Measurements from ENCODE around the gene MXD4. TPM values are rescaled to one million over a fixed set of nuclear protein-coding genes. Genes with fewer than 3 reads are reported as not detected.

The MXD4 gene
- total and polyA plus RNA-seq, 9 of the 15 experiments (the other 6 are each of a cell fraction or from before 2014, with no cell fraction given), result 0.06 to 13.5 (median 5.9) TPM

DNA sequence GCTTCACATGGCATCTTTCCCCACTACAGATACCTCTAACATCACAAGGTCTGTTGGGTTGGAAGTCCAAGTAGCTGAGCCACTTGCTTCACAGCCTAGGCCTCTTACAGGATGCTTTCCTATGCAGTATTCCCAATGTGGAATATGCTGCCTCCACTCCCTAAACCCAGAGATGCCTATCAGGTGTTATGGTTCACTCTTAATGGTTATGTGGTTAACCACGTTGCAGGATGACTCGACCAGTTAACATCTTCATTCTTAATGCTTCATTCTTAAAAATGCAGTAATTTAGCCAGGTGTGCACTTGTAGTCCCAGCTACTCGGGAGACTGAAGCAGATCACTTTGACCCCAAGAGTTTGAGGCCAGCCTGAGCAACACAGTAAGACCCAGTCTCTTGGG, 44.2 kb downstream of the MXD4 start:
- 5% methylated on average over 3 of the region's 3 CpGs for WGBS (ENCODE audit: insufficient coverage, low coverage, missing lambda C conversion rate)
- intact Hi-C loops (cut with micrococcal nuclease), result no loop called here

More for the DNA sequence above, 44.2 kb downstream of the MXD4 start:
- DNase-seq (ENCODE audit: extremely low read depth in 1 of 4, low spot score in 3 of 4) (no peak), FAIRE-seq (no peak), ATAC-seq (no peak)
- Histone ChIP-seq H3K4me2 (ENCODE audit: insufficient read depth, low read length) (no peak overlapping the region), H3K36me3 (ENCODE audit: control insufficient read depth, insufficient read depth, low read length) (peaks cover 1% of the 10 kb centered on the region; the same call in 1 of the 3 replicates), H2AFZ (ENCODE audit: low read depth, low read length) (no peak overlapping the region), H3K4me3 (no peak overlapping the region), H4K20me1 (replicated peaks; ENCODE audit: control insufficient read depth, insufficient read depth, low read length) (peaks cover 7% of the 10 kb centered on the region; the same call in 1 of the 2 replicates), H3K4me1 (replicated peaks in 1 of 2; ENCODE audit: control insufficient read depth in 2 of 2, insufficient read depth in 2 of 2, low read length in 2 of 2) (no peaks in the 10 kb centered on the region; a peak in 1 of 5 replicates), H3K27ac (ENCODE audit: extremely low read depth, low read depth, low read length) (no peak overlapping the region), H3K9me1 (ENCODE audit: control insufficient read depth, insufficient read depth, low read length) (no peaks in the 10 kb centered on the region), H3K9ac (ENCODE audit: insufficient read depth in 1 of 2, low read depth in 2 of 2, low read length in 2 of 2) (no peak overlapping the region), H3K79me2 (ENCODE audit: control insufficient read depth, insufficient read depth, low read length) (no peaks in the 10 kb centered on the region), H3K27me3 (ENCODE audit: control insufficient read depth in 2 of 2, insufficient read depth in 2 of 2, low read length in 2 of 2) (peaks cover 0 to 9% of the 10 kb centered on the region in 2 experiments; a peak in 3 of 5 replicates), H3K9me3 (replicated peaks; ENCODE audit: control insufficient read depth, insufficient read depth, low read depth, low read length) (no peaks in the 10 kb centered on the region)
- no TSS peak for BruUV-seq (replicated peaks)
- ChIA-PET POLR2A (interaction anchor here (0.6 to 1.5 kb wide), 4 partner anchors 9 to 251 kb away, joined by 3 to 5 read pairs (median 3); partner anchors contain the start of gene RNF4), CTCF (ENCODE audit: low intra/inter-chr PET ratio) (interaction anchor here (2.8 kb wide), 1 partner anchor 224 kb away, joined by 25 read pairs; no protein-coding TSS in a partner anchor)
- in situ Hi-C loops (cut with MboI), result no loop called here
- TF ChIP-seq ZNF444 (CRISPR knock-in tag; IDR thresholded peaks at IDR 0.05), result no peak
- TF ChIP-seq NCOA1 (IDR thresholded peaks at IDR 0.05; ENCODE audit: low read depth), result no peak
- TF ChIP-seq, protein P1, sequence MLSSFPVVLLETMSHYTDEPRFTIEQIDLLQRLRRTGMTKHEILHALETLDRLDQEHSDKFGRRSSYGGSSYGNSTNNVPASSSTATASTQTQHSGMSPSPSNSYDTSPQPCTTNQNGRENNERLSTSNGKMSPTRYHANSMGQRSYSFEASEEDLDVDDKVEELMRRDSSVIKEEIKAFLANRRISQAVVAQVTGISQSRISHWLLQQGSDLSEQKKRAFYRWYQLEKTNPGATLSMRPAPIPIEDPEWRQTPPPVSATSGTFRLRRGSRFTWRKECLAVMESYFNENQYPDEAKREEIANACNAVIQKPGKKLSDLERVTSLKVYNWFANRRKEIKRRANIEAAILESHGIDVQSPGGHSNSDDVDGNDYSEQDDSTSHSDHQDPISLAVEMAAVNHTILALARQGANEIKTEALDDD (IDR thresholded peaks at IDR 0.05), result peak; percentile 77
- TF ChIP-seq BACH1 (tag; IDR thresholded peaks at IDR 0.05), result no peak
- TF ChIP-seq, protein P2, sequence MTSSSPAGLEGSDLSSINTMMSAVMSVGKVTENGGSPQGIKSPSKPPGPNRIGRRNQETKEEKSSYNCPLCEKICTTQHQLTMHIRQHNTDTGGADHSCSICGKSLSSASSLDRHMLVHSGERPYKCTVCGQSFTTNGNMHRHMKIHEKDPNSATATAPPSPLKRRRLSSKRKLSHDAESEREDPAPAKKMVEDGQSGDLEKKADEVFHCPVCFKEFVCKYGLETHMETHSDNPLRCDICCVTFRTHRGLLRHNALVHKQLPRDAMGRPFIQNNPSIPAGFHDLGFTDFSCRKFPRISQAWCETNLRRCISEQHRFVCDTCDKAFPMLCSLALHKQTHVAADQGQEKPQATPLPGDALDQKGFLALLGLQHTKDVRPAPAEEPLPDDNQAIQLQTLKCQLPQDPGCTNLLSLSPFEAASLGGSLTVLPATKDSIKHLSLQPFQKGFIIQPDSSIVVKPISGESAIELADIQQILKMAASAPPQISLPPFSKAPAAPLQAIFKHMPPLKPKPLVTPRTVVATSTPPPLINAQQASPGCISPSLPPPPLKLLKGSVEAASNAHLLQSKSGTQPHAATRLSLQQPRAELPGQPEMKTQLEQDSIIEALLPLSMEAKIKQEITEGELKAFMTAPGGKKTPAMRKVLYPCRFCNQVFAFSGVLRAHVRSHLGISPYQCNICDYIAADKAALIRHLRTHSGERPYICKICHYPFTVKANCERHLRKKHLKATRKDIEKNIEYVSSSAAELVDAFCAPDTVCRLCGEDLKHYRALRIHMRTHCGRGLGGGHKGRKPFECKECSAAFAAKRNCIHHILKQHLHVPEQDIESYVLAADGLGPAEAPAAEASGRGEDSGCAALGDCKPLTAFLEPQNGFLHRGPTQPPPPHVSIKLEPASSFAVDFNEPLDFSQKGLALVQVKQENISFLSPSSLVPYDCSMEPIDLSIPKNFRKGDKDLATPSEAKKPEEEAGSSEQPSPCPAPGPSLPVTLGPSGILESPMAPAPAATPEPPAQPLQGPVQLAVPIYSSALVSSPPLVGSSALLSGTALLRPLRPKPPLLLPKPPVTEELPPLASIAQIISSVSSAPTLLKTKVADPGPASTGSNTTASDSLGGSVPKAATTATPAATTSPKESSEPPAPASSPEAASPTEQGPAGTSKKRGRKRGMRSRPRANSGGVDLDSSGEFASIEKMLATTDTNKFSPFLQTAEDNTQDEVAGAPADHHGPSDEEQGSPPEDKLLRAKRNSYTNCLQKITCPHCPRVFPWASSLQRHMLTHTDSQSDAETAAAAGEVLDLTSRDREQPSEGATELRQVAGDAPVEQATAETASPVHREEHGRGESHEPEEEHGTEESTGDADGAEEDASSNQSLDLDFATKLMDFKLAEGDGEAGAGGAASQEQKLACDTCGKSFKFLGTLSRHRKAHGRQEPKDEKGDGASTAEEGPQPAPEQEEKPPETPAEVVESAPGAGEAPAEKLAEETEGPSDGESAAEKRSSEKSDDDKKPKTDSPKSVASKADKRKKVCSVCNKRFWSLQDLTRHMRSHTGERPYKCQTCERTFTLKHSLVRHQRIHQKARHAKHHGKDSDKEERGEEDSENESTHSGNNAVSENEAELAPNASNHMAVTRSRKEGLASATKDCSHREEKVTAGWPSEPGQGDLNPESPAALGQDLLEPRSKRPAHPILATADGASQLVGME (CRISPR knock-in tag; IDR thresholded peaks at IDR 0.05), result no peak
- TF ChIP-seq, protein P3, sequence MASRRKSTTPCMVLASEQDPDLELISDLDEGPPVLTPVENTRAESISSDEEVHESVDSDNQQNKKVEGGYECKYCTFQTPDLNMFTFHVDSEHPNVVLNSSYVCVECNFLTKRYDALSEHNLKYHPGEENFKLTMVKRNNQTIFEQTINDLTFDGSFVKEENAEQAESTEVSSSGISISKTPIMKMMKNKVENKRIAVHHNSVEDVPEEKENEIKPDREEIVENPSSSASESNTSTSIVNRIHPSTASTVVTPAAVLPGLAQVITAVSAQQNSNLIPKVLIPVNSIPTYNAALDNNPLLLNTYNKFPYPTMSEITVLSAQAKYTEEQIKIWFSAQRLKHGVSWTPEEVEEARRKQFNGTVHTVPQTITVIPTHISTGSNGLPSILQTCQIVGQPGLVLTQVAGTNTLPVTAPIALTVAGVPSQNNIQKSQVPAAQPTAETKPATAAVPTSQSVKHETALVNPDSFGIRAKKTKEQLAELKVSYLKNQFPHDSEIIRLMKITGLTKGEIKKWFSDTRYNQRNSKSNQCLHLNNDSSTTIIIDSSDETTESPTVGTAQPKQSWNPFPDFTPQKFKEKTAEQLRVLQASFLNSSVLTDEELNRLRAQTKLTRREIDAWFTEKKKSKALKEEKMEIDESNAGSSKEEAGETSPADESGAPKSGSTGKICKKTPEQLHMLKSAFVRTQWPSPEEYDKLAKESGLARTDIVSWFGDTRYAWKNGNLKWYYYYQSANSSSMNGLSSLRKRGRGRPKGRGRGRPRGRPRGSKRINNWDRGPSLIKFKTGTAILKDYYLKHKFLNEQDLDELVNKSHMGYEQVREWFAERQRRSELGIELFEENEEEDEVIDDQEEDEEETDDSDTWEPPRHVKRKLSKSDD (conservative IDR thresholded peaks at IDR 0.05; ENCODE audit: low read length), result no peak
- TF ChIP-seq XRCC4 (IDR thresholded peaks at IDR 0.05; ENCODE audit: extremely low read depth, insufficient read depth, insufficient read length), result no peak

All from K562 (cell line).